Muscle of back (tissue), 11 donors: ENCODE data around the gene GPRIN1. TPM values are rescaled to one million over a fixed set of nuclear protein-coding genes. Genes with fewer than 3 reads are reported as not detected.
"Not testable (repeated sequence)": the region's sequence is repeated elsewhere in the genome, so short reads cannot be mapped to it uniquely, and the experiment has no call there.

Experiments used
- DNase-seq, 3 donors: peaks; one replicate each; pipeline versions ENCODE4 v3.0.0 to v3.0.0-alpha.2; 2013
- polyA plus RNA-seq, 10 donors: library from polyadenylated mRNA; unstranded; fragments of 120-200 nt; gene quantifications; one replicate each; pipeline ENCODE4 v1.2.1, GENCODE V29; 2013; ENCODE audit not compliant: insufficient read length in 10 of 10

Gene GPRIN1
- polyA plus RNA-seq, 10 donors, result 0.38 to 4.1 (median 0.63) TPM

GRCh38 chr5:176577312-176578176 lies 32.4 kb downstream of the GPRIN1 start:
- DNase-seq, result no peak

GRCh38 chr5:176575488-176576422 lies 34.2 kb downstream of the GPRIN1 start:
- no peak for DNase-seq

GRCh38 chr5:176575066-176575465 lies 34.9 kb downstream of the GPRIN1 start:
- no peak for DNase-seq

GRCh38 chr5:176574297-176574591 lies 35.7 kb downstream of the GPRIN1 start:
- no peak for DNase-seq

- DNase-seq, result peak in 2 of 3 donors; percentile 47 to 55
These were observed 36.2 kb downstream of the GPRIN1 start for GRCh38 chr5:176573564-176574296.

GRCh38 chr5:176570044-176570443 lies 39.9 kb downstream of the GPRIN1 start:
- DNase-seq, result no peak

GRCh38 chr5:176568657-176569056 lies 41.3 kb downstream of the GPRIN1 start:
- DNase-seq, result no peak

- DNase-seq, result no peak
These were observed 44.1 kb downstream of the GPRIN1 start for GRCh38 chr5:176565760-176566288.

GRCh38 chr5:176564002-176564401 lies 46.0 kb downstream of the GPRIN1 start:
- DNase-seq, result no peak

- DNase-seq, result no peak
These were observed 47.8 kb downstream of the GPRIN1 start for GRCh38 chr5:176562189-176562588.

- DNase-seq, result no peak
These were observed 48.7 kb downstream of the GPRIN1 start for GRCh38 chr5:176561259-176561658.

GRCh38 chr5:176560364-176560763 lies 49.6 kb downstream of the GPRIN1 start:
- DNase-seq, result no peak

- DNase-seq, result no peak
These were observed 50.3 kb downstream of the GPRIN1 start for GRCh38 chr5:176559683-176560082.

GRCh38 chr5:176557846-176558245 lies 52.1 kb downstream of the GPRIN1 start:
- DNase-seq, result no peak

GRCh38 chr5:176553260-176554085 lies 56.5 kb downstream of the GPRIN1 start:
- no peak for DNase-seq

GRCh38 chr5:176552332-176552869 lies 57.6 kb downstream of the GPRIN1 start:
- DNase-seq, result no peak

- not testable (repeated sequence) for DNase-seq
These were observed 59.0 kb downstream of the GPRIN1 start for GRCh38 chr5:176550937-176551336.

- no peak for DNase-seq
These were observed 59.6 kb downstream of the GPRIN1 start for GRCh38 chr5:176550275-176550831.

- DNase-seq, result no peak
These were observed 60.1 kb downstream of the GPRIN1 start for GRCh38 chr5:176549871-176550270.

- no peak for DNase-seq
These were observed 61.0 kb downstream of the GPRIN1 start, which contains the start of gene CDHR2 for GRCh38 chr5:176548967-176549444. TSS of gene CDHR2 (plus strand) at chr5:176549342. CDS start at chr5:176565353, 16,011 bp downstream.
